Osteocyte (in vitro differentiated cells): ENCODE results near the gene GADL1. TPM values are rescaled to one million over a fixed set of nuclear protein-coding genes. Genes with fewer than 3 reads are reported as not detected.

ENCODE experiments used
- DNase-seq: peaks from one replicate; pipeline ENCODE4 v3.0.0; 2021; ENCODE audit warnings: mixed read lengths; ENCODE audit not compliant: unreplicated experiment; ENCODE audit errors: extremely low spot score
- H3K27ac Mint-ChIP-seq: one replicate; pipeline ENCODE4 v1.8.0; 2021; ENCODE audit warnings: mild to moderate bottlenecking, mixed read lengths; ENCODE audit not compliant: unreplicated experiment
- H3K27me3 Mint-ChIP-seq: one replicate; pipeline ENCODE4 v1.8.0; 2021; ENCODE audit warnings: mixed read lengths; ENCODE audit not compliant: unreplicated experiment
- H3K36me3 Mint-ChIP-seq: one replicate; pipeline ENCODE4 v1.8.0; 2021; ENCODE audit warnings: mixed read lengths; ENCODE audit not compliant: unreplicated experiment
- H3K4me1 Mint-ChIP-seq: one replicate; pipeline ENCODE4 v1.8.0; 2021; ENCODE audit warnings: mixed read lengths; ENCODE audit not compliant: unreplicated experiment
- H3K4me3 Mint-ChIP-seq: one replicate; pipeline ENCODE4 v1.8.0; 2021; ENCODE audit warnings: mild to moderate bottlenecking, moderate library complexity, mixed read lengths; ENCODE audit not compliant: unreplicated experiment
- H3K9me3 Mint-ChIP-seq: one replicate; pipeline ENCODE4 v1.8.0; 2021; ENCODE audit warnings: mixed read lengths; ENCODE audit not compliant: unreplicated experiment
- CTCF ChIP-seq: fragments of 200-600 bp; sonication (generic); IDR thresholded peaks from 2 replicates; pipeline ENCODE4 v1.5.0; 2021; ENCODE audit warnings: antibody characterized with exemption, mild to moderate bottlenecking, moderate library complexity
- total RNA-seq: library from RNA; stranded (reverse); gene quantifications from 2 replicates; pipeline ENCODE4 v1.2.1, GENCODE V29; 2021

Gene GADL1
- total RNA-seq, 1 donor from 2014 or later, result not detected

GRCh38 chr3:30704931-30705890 is 189.2 kb downstream of the GADL1 start:
- Mint-ChIP-seq H3K27me3 (no peaks in the 10 kb centered on the region), H3K27ac (no peak overlapping the region), H3K36me3 (peaks cover 12% of the 10 kb centered on the region), H3K9me3 (peaks cover 23% of the 10 kb centered on the region), H3K4me3 (no peak overlapping the region), H3K4me1 (no peaks in the 10 kb centered on the region)
- no peak for TF ChIP-seq CTCF
- DNase-seq, result no peak

DNA sequence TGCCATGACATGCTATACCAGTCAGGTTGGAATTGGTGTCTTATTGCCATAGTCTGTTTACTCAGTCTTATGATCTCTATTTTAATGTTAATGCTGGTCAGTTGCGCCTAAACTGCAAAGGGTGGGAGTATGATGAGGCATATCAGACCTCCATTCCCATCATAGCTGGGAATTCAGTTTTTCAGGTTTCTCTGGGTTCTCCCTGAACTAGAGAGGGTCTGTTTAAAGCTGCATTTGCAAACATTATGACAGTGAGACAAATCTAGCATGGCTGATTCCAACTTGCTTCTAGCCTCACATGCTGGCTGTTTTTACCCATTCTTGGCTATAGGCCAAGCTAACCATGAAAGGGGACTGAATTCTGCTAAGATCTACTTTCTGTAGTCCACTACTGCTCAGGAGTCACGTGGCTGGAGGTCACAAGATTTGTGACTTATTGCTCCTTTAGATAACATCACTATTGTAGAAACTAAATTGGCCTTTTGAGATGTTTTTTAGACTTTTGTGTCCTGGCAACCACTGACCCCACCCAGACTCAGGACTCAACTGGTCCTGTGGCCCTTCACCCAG is 191.5 kb downstream of the GADL1 start:
- H3K27ac Mint-ChIP-seq, result no peak overlapping the region
- no peak for DNase-seq
- no peaks in the 10 kb centered on the region for H3K4me1 Mint-ChIP-seq
- no peaks in the 10 kb centered on the region for H3K27me3 Mint-ChIP-seq
- TF ChIP-seq CTCF, result no peak
- peaks cover 23% of the 10 kb centered on the region for H3K9me3 Mint-ChIP-seq
- no peak overlapping the region for H3K4me3 Mint-ChIP-seq
- H3K36me3 Mint-ChIP-seq, result peaks cover 15% of the 10 kb centered on the region

DNA sequence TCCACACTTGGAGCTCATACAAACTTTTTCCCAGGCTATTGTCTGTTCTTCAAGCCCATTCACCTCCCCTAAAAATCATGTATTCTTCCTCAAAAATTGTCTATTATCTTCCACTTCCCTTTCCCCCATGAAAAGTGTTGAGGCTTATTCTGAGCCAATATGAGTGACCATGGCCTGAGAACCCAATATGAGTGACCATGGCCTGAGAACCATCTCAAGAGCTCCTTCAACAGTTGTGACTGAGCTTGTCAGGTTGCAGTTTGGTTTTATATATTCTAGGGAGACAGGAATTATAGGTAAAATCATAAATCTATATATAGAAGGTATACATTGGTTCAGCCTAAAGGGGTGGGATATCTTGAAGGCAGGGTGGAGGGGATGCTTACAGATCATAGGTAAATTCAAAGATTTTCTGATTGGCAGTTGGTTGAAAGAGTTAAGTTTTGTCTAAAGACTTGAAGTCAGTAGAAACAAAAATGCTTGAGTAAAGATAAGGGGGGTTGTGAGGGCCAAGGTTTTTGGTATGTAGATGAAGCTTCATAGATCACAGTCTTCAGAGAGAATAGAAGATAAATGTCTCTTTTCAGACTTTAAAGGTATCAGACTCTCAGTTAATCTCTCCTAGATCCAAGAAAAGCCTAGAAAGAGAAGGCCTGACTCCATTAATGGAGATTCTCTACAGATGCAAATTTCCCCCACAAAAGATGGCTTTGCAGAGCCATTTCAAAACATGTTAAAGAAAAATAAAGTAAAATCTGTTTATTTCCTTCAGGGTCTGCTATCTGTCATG is 192.2 kb downstream of the GADL1 start:
- no peak for TF ChIP-seq CTCF
- no peak for DNase-seq
- no peaks in the 10 kb centered on the region for H3K27me3 Mint-ChIP-seq
- peaks cover 21% of the 10 kb centered on the region for H3K9me3 Mint-ChIP-seq
- H3K4me1 Mint-ChIP-seq, result no peaks in the 10 kb centered on the region
- H3K36me3 Mint-ChIP-seq, result peaks cover 15% of the 10 kb centered on the region
- no peak overlapping the region for H3K27ac Mint-ChIP-seq
- no peak overlapping the region for H3K4me3 Mint-ChIP-seq

- peaks cover 14% of the 10 kb centered on the region for H3K9me3 Mint-ChIP-seq
- no peaks in the 10 kb centered on the region for H3K4me1 Mint-ChIP-seq
- no peak overlapping the region for H3K4me3 Mint-ChIP-seq
- H3K27ac Mint-ChIP-seq, result no peak overlapping the region
- peaks cover 22% of the 10 kb centered on the region for H3K36me3 Mint-ChIP-seq
- no peak for DNase-seq
- H3K27me3 Mint-ChIP-seq, result no peaks in the 10 kb centered on the region
- no peak for TF ChIP-seq CTCF
Measured at GRCh38 chr3:30700702-30701321, 193.6 kb downstream of the GADL1 start.
